Measurements from ENCODE around the gene TNFRSF4.

Gene TNFRSF4

DNA sequence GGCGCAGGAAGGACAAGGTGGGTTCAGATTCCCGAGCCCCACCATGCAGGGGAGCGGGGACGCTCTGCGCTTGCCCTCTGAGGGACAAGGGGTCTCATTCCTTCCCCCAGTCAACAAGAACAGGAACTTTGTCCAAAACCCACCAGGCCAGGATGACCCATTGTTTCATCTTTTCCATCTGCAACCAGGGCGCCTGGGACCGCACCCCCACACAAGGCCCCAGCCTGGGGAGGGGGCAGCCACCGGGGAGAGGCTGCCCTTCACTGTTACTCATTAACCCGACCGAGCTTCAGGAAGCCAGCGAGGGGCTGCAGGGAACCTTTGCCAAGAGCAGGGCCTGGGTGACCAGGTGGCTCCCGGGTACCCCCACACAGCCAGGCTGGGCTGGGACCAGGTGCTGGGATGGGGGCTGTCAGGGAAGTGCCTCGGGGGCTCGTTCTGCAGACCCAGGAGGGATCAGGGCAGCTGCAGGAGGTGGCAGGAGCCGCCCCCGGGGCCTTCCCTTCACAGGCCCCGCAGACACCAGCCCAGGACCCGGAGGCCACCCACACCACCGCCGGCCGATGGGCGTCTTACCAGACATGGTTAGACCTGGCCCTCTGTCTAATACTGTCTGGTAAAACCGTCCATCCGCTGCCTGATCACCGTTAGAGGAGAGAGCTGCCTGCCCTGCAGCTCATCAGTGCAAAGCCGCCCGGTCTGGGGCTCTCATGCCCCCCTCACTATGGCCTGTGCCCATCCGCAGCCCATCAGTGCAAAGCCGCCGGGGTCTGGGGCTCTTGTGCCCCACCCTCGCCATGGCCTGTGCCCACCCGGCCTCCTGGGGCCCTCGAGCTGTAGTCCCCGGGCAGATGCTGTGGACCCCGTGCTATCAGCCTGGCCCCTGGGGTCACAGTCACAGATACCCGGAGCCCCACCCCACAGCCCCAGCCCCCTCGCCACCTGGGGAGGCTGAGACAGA, 45.2 kb downstream of the TNFRSF4 start:
- no peak for DNase-seq
- peaks cover 0 to 96% of the 10 kb centered on the region in 2 donors for H3K27me3 ChIP-seq

DNA sequence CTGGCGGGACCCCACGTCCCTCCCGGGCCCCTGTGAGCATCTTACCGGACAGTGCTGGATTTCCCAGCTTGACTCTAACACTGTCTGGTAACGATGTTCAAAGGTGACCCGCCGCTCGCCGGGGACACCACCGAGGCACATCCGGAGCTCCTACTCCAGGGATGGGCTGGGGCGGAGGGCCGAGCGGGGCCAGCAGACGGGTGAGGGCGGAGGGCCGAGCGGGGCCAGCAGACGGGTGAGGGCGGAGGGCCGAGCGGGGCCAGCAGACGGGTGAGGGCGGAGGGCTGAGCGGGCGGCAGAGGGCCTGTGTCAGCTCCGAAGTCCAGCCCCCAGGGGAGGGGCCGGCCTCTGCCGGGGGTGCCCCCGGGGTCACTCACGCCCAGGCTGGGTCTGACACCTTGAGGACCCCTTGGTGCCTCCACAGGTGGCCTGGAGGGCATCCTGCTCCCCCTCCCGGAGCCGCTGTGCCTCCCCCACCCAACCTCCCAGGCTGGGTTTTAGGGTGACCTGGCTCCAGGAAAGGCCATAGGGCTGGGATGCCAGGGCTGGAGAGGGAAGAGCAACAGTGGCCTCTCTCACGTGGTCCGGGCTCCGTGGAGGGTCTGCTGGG, 46.0 kb downstream of the TNFRSF4 start:
- Histone ChIP-seq H3K4me3 (no peak overlapping the region), H3K4me1 (no peaks in the 10 kb centered on the region), H3K27ac (no peak overlapping the region), H3K27me3 (peaks cover 2 to 96% of the 10 kb centered on the region in 2 donors), H3K9me3 (no peaks in the 10 kb centered on the region), H3K36me3 (no peaks in the 10 kb centered on the region)
- TF ChIP-seq CTCF (IDR thresholded peaks at IDR 0.05): no peak
- intact Hi-C loops (cut with DNase I; ENCODE audit: low total_unique reads): no loop called here
- DNase-seq: no peak

More for the DNA sequence above, 45.2 kb downstream of the TNFRSF4 start:
- Histone ChIP-seq H3K4me1 (peaks cover 0 to 3% (median 0%) of the 10 kb centered on the region in 4 donors), H3K9me3 (no peaks in the 10 kb centered on the region), H3K4me3 (no peak overlapping the region), H3K36me3 (no peaks in the 10 kb centered on the region), H3K27ac (no peak overlapping the region)
- intact Hi-C loops (cut with DNase I; ENCODE audit: low total_unique reads): no loop called here
- TF ChIP-seq CTCF (IDR thresholded peaks at IDR 0.05): no peak

- Histone ChIP-seq H3K9me3 (no peaks in the 10 kb centered on the region), H3K27me3 (peaks cover 3 to 98% of the 10 kb centered on the region in 2 donors), H3K27ac (no peak overlapping the region), H3K4me3 (no peak overlapping the region), H3K36me3 (no peaks in the 10 kb centered on the region), H3K4me1 (no peaks in the 10 kb centered on the region)
- no peak for TF ChIP-seq CTCF (IDR thresholded peaks at IDR 0.05)
- intact Hi-C loops (cut with DNase I; ENCODE audit: low total_unique reads): no loop called here
- no peak for DNase-seq
Measured at GRCh38 chr1:1167398-1167821, 46.5 kb downstream of the TNFRSF4 start.

DNA sequence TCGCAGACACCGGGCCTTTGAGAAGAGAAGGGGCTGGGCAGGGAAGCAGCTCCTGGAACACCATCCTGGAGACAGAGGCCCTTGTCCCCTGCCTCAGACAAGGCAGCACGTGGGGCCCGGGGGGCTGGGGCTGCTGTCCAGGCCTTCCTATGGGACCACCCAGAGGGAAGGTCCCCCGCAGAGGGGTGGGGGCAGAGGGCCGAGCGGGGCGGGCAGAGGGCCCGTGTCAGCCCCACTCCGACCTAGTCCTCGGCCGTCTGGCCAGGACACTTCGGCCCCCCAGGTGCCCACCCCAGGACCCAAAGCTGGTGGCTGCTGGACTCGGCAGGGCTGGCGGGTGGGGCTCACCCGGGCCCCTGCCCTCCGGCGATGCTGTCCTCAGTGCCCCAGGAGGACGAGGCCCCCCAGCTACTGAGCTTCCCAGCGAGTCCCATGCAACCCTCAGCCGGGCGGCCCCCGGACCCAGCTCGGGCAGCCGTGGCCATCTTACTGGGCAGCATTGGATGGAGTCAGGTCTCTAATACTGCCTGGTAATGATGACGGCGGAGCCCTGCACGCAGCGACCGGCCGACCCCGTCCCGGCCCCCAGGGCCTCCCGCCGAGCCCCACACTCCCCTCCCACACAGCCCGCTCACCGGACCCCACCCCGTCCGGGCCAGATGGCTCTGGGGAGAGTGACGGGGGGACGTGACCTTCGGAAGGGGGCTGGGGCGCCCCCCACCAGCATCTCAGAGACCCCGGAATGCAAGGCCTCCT, 47.1 kb downstream of the TNFRSF4 start:
- Histone ChIP-seq H3K9me3 (no peaks in the 10 kb centered on the region), H3K27ac (no peak overlapping the region), H3K27me3 (peaks cover 3 to 98% of the 10 kb centered on the region in 2 donors), H3K4me1 (no peaks in the 10 kb centered on the region), H3K36me3 (no peaks in the 10 kb centered on the region), H3K4me3 (no peak overlapping the region)
- no peak for DNase-seq
- intact Hi-C loops (cut with DNase I; ENCODE audit: low total_unique reads): no loop called here
- no peak for TF ChIP-seq CTCF (IDR thresholded peaks at IDR 0.05)

- no peaks in the 10 kb centered on the region for H3K36me3 ChIP-seq
- no peaks in the 10 kb centered on the region for H3K9me3 ChIP-seq
- H3K4me3 ChIP-seq: no peak overlapping the region
- H3K4me1 ChIP-seq: no peaks in the 10 kb centered on the region
- intact Hi-C loops (cut with DNase I; ENCODE audit: low total_unique reads): no loop called here
- no peak overlapping the region for H3K27ac ChIP-seq
- peaks cover 3 to 95% of the 10 kb centered on the region in 2 donors for H3K27me3 ChIP-seq
- no peak for DNase-seq
- TF ChIP-seq CTCF (IDR thresholded peaks at IDR 0.05): no peak
Measured at GRCh38 chr1:1165900-1166421, 48.0 kb downstream of the TNFRSF4 start.

All from tibial artery (tissue), 4 donors.